Neural cell (in vitro differentiated cells): ENCODE results near the gene SSC5D. TPM values are rescaled to one million over a fixed set of nuclear protein-coding genes. Genes with fewer than 3 reads are reported as not detected.

ENCODE experiments used
- H2AFZ ChIP-seq: fragments of 200-600, 300-800 bp; sonication (generic), shearing (Covaris generic); 2 replicates; pipeline ENCODE4 v1.6.0; 2014; ENCODE audit warnings: low read depth, mild to moderate bottlenecking, antibody characterized with exemption, low read length, moderate library complexity
- H3F3A ChIP-seq: fragments of 200-600 bp; shearing (Covaris generic); 2 replicates; pipeline ENCODE4 v1.6.1; 2016; ENCODE audit warnings: mild to moderate bottlenecking, moderate library complexity, mixed read lengths, antibody characterized with exemption, low read length; ENCODE audit not compliant: insufficient read depth, poor library complexity, severe bottlenecking
- H3K27ac ChIP-seq: fragments of 200-600, 300-800 bp; sonication (generic), shearing (Covaris generic); 2 replicates; pipeline ENCODE4 v1.5.1; 2014; ENCODE audit warnings: mild to moderate bottlenecking, low read length, moderate library complexity
- H3K27me3 ChIP-seq: fragments of 300-800, 200-600 bp; sonication (generic), shearing (Covaris generic); 2 replicates; pipeline ENCODE4 v1.6.0; 2014; ENCODE audit warnings: mild to moderate bottlenecking, low read depth, low read length, moderate library complexity; ENCODE audit not compliant: insufficient read depth
- H3K36me3 ChIP-seq: fragments of 300-800, 200-600 bp; sonication (generic), shearing (Covaris generic); 2 replicates; pipeline ENCODE4 v1.5.1; 2014; ENCODE audit warnings: mild to moderate bottlenecking, antibody characterized with exemption, low read length, moderate library complexity; ENCODE audit not compliant: insufficient read depth
- H3K4me2 ChIP-seq: fragments of 300-800, 200-600 bp; sonication (generic), shearing (Covaris generic); 2 replicates; pipeline ENCODE4 v1.6.0; 2014; ENCODE audit warnings: mild to moderate bottlenecking, low read length
- H3K4me3 ChIP-seq: fragments of 300-800, 200-600 bp; sonication (generic), shearing (Covaris generic); 2 replicates; pipeline ENCODE4 v1.5.1; 2014; ENCODE audit warnings: mild to moderate bottlenecking, low read length, moderate library complexity
- H3K79me2 ChIP-seq: fragments of 200-600 bp; shearing (Covaris generic); replicated peaks from 2 replicates; pipeline ENCODE4 v1.6.0; 2014; ENCODE audit warnings: mild to moderate bottlenecking, low read length, moderate library complexity; ENCODE audit not compliant: insufficient read depth
- H3K9ac ChIP-seq: fragments of 300-800, 200-600 bp; sonication (generic), shearing (Covaris generic); 2 replicates; pipeline ENCODE4 v1.6.1; 2016; ENCODE audit warnings: mild to moderate bottlenecking, low read length, mixed read lengths
- H3K9me2 ChIP-seq: fragments of 200-600 bp; shearing (Covaris generic); 2 replicates; pipeline ENCODE4 v1.6.1; 2016; ENCODE audit warnings: mild to moderate bottlenecking, low read length, mixed read lengths; ENCODE audit not compliant: insufficient read depth
- H3K9me3 ChIP-seq: fragments of 200-600, 300-800 bp; sonication (generic), shearing (Covaris generic); 2 replicates; pipeline ENCODE4 v1.6.1; 2016; ENCODE audit warnings: mild to moderate bottlenecking, mixed run types, low read length, moderate library complexity, mixed read lengths
- H4K20me1 ChIP-seq: fragments of 200-600 bp; shearing (Covaris generic); 2 replicates; pipeline ENCODE4 v1.6.1; 2016; ENCODE audit warnings: mild to moderate bottlenecking, mixed run types; ENCODE audit not compliant: insufficient read depth
- CTCF ChIP-seq: fragments of 450-650 bp; IDR thresholded peaks from 2 replicates; pipeline ENCODE4 v1.5.1; 2014; ENCODE audit warnings: antibody characterized with exemption, mild to moderate bottlenecking, moderate library complexity; ENCODE audit not compliant: poor library complexity, severe bottlenecking
- EP300 ChIP-seq: fragments of 450-650 bp; conservative IDR thresholded peaks from 2 replicates; pipeline ENCODE4 v1.6.1; 2014; ENCODE audit warnings: antibody characterized with exemption, mild to moderate bottlenecking, moderate library complexity; ENCODE audit not compliant: poor library complexity, severe bottlenecking
- EZH2 ChIP-seq: fragments of 200-600, 300-800 bp; shearing (Covaris generic), sonication (generic); IDR thresholded peaks from 2 replicates; pipeline ENCODE4 v1.6.1; 2014; ENCODE audit warnings: antibody characterized with exemption, low read length, borderline replicate concordance, mild to moderate bottlenecking; ENCODE audit not compliant: insufficient read depth, poor library complexity, severe bottlenecking
- MXI1 ChIP-seq: fragments of 450-650 bp; conservative IDR thresholded peaks from 2 replicates; pipeline ENCODE4 v1.6.1; 2014; ENCODE audit warnings: antibody characterized with exemption, mild to moderate bottlenecking; ENCODE audit not compliant: poor library complexity, severe bottlenecking
- POLR2AphosphoS5 ChIP-seq: IDR thresholded peaks from 2 replicates; pipeline ENCODE4 v1.6.1; 2012
- RAD21 ChIP-seq: fragments of 450-650 bp; conservative IDR thresholded peaks from 2 replicates; pipeline ENCODE4 v1.6.1; 2014; ENCODE audit warnings: antibody characterized with exemption, mild to moderate bottlenecking, moderate library complexity
- REST ChIP-seq: IDR thresholded peaks from 2 replicates; pipeline ENCODE4 v1.6.1; 2012; ENCODE audit warnings: borderline replicate concordance
- SMC3 ChIP-seq: fragments of 450-650 bp; conservative IDR thresholded peaks from 2 replicates; pipeline ENCODE4 v1.6.1; 2014; ENCODE audit warnings: antibody characterized with exemption, mild to moderate bottlenecking, moderate library complexity; ENCODE audit not compliant: poor library complexity
- TAF1 ChIP-seq: IDR thresholded peaks from 2 replicates; pipeline ENCODE4 v1.6.1; 2012; ENCODE audit warnings: low read depth
- polyA plus RNA-seq: library from polyadenylated mRNA; depleted of rRNA; stranded (reverse); fragments of >200 nt; gene quantifications from 2 replicates; pipeline ENCODE4 v1.2.3, GENCODE V29; 2014

The SSC5D gene
- polyA plus RNA-seq, 1 donor from 2014 or later, result 0.45 TPM

- peak within 1 kb of the TSS; percentile 95 for H3K9ac ChIP-seq
- TF ChIP-seq REST (no peak), SMC3 (peak; percentile 23), TAF1 (peak; percentile 53), EP300 (peak; percentile 64), POLR2AphosphoS5 (peak; percentile 70), EZH2 (no peak), MXI1 (peak; percentile 96), CTCF (no peak), RAD21 (peak; percentile 34)
- peaks cover 14% of the 10 kb centered on the region for H3K79me2 ChIP-seq
- H2AFZ ChIP-seq, result peak within 1 kb of the TSS; percentile 76
- H3K4me3 ChIP-seq, result peak within 1 kb of the TSS; percentile 90
- peak within 1 kb of the TSS; percentile 87 for H3K27ac ChIP-seq
- H3K4me2 ChIP-seq, result peak within 1 kb of the TSS; percentile 88
- H3K36me3 ChIP-seq, result no peaks in the 10 kb centered on the region
- no peaks in the 10 kb centered on the region for H4K20me1 ChIP-seq
- H3K27me3 ChIP-seq, result no peaks in the 10 kb centered on the region
- H3K9me2 ChIP-seq, result no peaks in the 10 kb centered on the region
- H3K9me3 ChIP-seq, result no peaks in the 10 kb centered on the region
- H3F3A ChIP-seq, result no peaks in the 10 kb centered on the region
Measured at GRCh38 chr19:55484593-55485438, 3.4 kb upstream of the SSC5D start, which contains the start of gene NAT14. NAT14 (plus strand) TSS chr19:55485188; CDS start chr19:55485709, 521 bp downstream.

GRCh38 chr19:55485439-55486011 is 2.7 kb upstream of the SSC5D start:
- Histone ChIP-seq H3K9me3 (no peaks in the 10 kb centered on the region), H3K36me3 (no peaks in the 10 kb centered on the region), H3K9me2 (no peaks in the 10 kb centered on the region), H3K79me2 (peaks cover 14% of the 10 kb centered on the region), H3K27me3 (no peaks in the 10 kb centered on the region), H3K4me2 (peak overlapping the region; percentile 88), H3K9ac (peak overlapping the region; percentile 95), H3K27ac (peak overlapping the region; percentile 87), H2AFZ (peak overlapping the region; percentile 76), H4K20me1 (no peaks in the 10 kb centered on the region), H3K4me3 (peak overlapping the region; percentile 90), H3F3A (no peaks in the 10 kb centered on the region)
- TF ChIP-seq CTCF (peak; percentile 22), REST (no peak), SMC3 (no peak), MXI1 (no peak)
